GM06990 (cell line): ENCODE results near the gene HYOU1.
"Not testable (repeated sequence)": the region's sequence is repeated elsewhere in the genome, so short reads cannot be mapped to it uniquely, and the experiment has no call there.

Experiments
- DNase-seq: peaks from one replicate; pipeline ENCODE4 v3.0.0-alpha.2; 2011; ENCODE audit not compliant: insufficient read length; ENCODE audit errors: extremely low read depth
- H3K27me3 ChIP-seq: replicated peaks from 2 replicates; pipeline ENCODE4 v1.6.0; 2011; ENCODE audit warnings: low read length; ENCODE audit not compliant: control insufficient read depth, insufficient read depth
- H3K36me3 ChIP-seq: 2 replicates; pipeline ENCODE4 v1.5.1; 2011; ENCODE audit warnings: low read length; ENCODE audit not compliant: control insufficient read depth, insufficient read depth
- H3K4me3 ChIP-seq: replicated peaks from 2 replicates; pipeline ENCODE4 v1.5.1; 2011; ENCODE audit warnings: low read depth, mild to moderate bottlenecking, control low read depth, low read length
- CTCF ChIP-seq: IDR thresholded peaks from 2 replicates; pipeline ENCODE4 v1.5.1; 2011; ENCODE audit warnings: low read length, control low read depth, mild to moderate bottlenecking, inconsistent platforms; ENCODE audit not compliant: insufficient read depth, poor library complexity, severe bottlenecking

Gene HYOU1

GRCh38 chr11:119057000-119057769, at the start of gene HYOU1:
Gene HYOU1 (minus strand): TSS chr11:119057205. CDS start chr11:119056160, 1,045 bp downstream.
- peak; percentile 26 for TF ChIP-seq CTCF
- H3K36me3 ChIP-seq, result peaks cover 22% of the 10 kb centered on the region

GRCh38 chr11:119103793-119104192, 46.8 kb upstream of the HYOU1 start:
- TF ChIP-seq CTCF, result no peak
- no peak for DNase-seq

More at GRCh38 chr11:119057000-119057769, at the start of gene HYOU1:
- Histone ChIP-seq H3K4me3 (peak within 1 kb of the TSS; percentile 99), H3K27me3 (no peaks in the 10 kb centered on the region)
- peak; percentile 97 for DNase-seq

GRCh38 chr11:119103161-119103664, 46.2 kb upstream of the HYOU1 start:
- not testable (repeated sequence) for H3K27me3 ChIP-seq, H3K36me3 ChIP-seq, DNase-seq
- H3K4me3 ChIP-seq, result peak overlapping the region; percentile 92

More at GRCh38 chr11:119103793-119104192, 46.8 kb upstream of the HYOU1 start:
- Histone ChIP-seq H3K4me3 (no peak overlapping the region), H3K36me3 (no peaks in the 10 kb centered on the region), H3K27me3 (no peaks in the 10 kb centered on the region)

GRCh38 chr11:119101759-119102423, 44.9 kb upstream of the HYOU1 start, which contains the start of gene DPAGT1:
Gene DPAGT1 (minus strand): TSS chr11:119101853. CDS start chr11:119101655, 198 bp downstream.
- no peaks in the 10 kb centered on the region for H3K27me3 ChIP-seq
- peak; percentile 87 for DNase-seq
- no peak for TF ChIP-seq CTCF

GRCh38 chr11:119100994-119101758, 44.2 kb upstream of the HYOU1 start:
- no peak for DNase-seq
- TF ChIP-seq CTCF, result peak; percentile 15
- Histone ChIP-seq H3K36me3 (peaks cover 10% of the 10 kb centered on the region), H3K4me3 (peak overlapping the region; percentile 92), H3K27me3 (no peaks in the 10 kb centered on the region)

More at GRCh38 chr11:119101759-119102423, 44.9 kb upstream of the HYOU1 start, which contains the start of gene DPAGT1:
- Histone ChIP-seq H3K36me3 (peaks cover 6% of the 10 kb centered on the region), H3K4me3 (peak within 1 kb of the TSS; percentile 92)
